Left ventricle myocardium superior (tissue), 1 donor: ENCODE measurements around the gene ASPG. TPM values are rescaled to one million over a fixed set of nuclear protein-coding genes. Genes with fewer than 3 reads are reported as not detected.

Experiments used
- ATAC-seq: fragments of 200-7000 bp; cut with Tn5 transposase; one replicate; pipeline ENCODE4 v1.9.1; 2020; ENCODE audit warnings: mild to moderate bottlenecking, moderate library complexity
- DNase-seq: peaks from one replicate; pipeline ENCODE4 v3.0.0-alpha.2; 2020
- intact Hi-C: fragments of 100-400 bp; cut with micrococcal nuclease; formaldehyde crosslinking; loops from one replicate; pipeline ENCODE4 v1.11.0; 2022
- total RNA-seq: library from RNA; stranded (reverse); fragmentation: NEBNext Ultra II Directional; extraction: Animal tissue kit (Norgen Biotek cat#: 25700); gene quantifications from one replicate; pipeline ENCODE4 v1.2.1, GENCODE V29; 2021
- donor health status: DM: no; HTN: yes; CAD: no; lungs with severe emphysema.

The ASPG gene
- total RNA-seq, 1 donor from 2014 or later = 28.2 TPM

GRCh38 chr14:104140213-104140462, 54.6 kb downstream of the ASPG start:
- intact Hi-C loops = no loop called here
- peak; percentile 31 for DNase-seq
- no peak for ATAC-seq

- DNase-seq (peak; percentile 24), ATAC-seq (no peak)
- intact Hi-C loops = no loop called here
Observed at GRCh38 chr14:104140463-104141331, 55.2 kb downstream of the ASPG start.

DNA sequence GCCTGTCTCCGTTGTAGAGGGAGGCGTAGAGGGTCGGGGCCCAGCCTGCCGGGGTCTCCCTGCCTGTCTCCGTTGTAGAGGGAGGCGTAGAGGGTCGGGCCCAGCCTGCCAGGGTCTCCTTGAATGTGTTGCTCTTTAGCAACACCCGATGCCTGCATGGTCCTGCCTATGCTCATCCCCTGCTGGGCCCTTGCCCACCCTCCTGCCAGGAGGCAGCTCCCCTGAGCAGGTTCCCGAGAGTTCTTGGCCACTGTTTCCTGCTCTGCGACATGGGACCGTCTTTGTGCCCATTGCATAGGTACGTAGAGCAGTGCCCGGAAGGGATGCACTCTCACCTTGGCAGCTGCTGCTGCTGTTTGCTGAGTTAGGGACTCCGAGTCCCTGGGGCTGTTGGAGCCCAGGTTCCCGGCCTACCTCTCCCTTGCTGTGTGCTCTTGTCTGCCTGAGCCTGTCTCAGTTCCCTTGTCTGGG, 56.2 kb downstream of the ASPG start:
- intact Hi-C loops = no loop called here
- DNase-seq (no peak), ATAC-seq (no peak)

GRCh38 chr14:104142136-104142945, 56.8 kb downstream of the ASPG start:
- DNase-seq = peak; percentile 29
- intact Hi-C loops = no loop called here
- ATAC-seq = no peak

DNA sequence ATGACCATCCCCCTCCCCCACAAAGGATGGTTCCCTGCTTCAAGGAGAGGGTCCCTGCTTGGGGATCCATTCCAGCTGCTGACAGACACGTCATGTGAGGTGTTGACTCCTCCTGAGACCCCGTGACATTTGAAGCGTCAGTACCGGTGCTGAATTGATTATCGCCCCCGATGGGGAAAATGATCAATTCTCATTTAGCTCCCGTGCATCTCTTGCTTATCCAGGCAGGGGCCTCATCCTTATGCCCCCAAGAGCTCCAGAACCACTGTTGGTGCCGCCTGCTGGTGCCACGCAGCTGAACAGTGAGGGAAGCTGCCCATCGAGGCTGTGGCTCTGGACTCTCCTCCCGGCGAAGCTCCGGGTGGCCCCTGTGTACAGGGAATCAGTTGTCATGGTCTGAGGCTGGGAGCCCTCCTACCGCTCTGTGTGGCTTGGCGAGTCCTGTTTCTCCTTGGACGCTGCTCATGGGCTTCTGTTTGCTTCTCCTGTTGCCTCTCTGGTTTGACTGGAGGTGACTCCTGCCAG, 57.5 kb downstream of the ASPG start:
- intact Hi-C loops = no loop called here
- DNase-seq = no peak
- no peak for ATAC-seq

DNA sequence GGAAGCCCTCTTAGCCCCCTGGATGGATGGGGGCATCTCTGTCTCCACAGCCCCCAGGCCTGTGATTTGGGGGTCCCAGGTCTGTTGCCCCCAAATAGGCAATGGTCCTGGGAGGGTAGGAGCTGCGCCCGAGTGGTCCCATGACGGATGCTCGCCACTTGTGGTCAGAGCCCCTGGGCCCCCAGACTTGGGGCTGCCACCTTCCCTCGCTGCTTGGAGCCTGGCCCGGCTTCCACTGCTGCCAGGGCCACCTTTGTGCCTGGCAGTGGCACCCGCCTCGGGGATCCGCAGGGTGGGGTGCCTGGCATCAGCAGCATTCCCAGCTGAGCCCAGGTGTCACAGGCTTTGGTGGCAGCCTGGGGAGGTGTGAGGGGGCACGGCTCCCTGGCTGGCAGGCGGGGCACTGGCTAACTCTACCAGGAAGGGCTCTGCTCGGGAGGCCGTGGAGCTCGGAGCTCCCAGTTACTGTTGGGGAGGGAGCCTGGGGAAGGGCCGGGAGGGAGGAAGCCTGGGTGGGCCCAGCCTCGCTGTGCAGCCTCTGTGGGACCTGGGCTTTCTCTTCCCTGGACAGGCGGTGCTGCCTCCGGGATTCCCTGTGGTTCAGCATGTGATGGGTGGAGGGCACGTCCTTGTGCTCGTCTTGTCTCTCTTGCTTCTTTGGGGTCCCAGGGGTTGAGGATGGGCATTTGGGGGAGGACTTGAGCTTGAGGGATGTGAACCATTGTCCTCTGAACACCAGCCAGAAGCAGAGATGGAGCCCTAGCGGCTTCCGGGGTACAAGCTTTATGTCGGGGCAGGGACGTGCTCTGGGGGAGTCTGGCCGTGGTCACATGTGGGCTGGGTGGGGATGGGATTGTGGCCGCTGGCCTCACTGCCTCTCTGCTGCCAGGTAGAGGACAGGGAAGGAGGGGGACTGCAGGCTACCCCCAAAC, 58.3 kb downstream of the ASPG start:
- intact Hi-C loops = no loop called here
- no peak for ATAC-seq
- peak; percentile 26 for DNase-seq

DNA sequence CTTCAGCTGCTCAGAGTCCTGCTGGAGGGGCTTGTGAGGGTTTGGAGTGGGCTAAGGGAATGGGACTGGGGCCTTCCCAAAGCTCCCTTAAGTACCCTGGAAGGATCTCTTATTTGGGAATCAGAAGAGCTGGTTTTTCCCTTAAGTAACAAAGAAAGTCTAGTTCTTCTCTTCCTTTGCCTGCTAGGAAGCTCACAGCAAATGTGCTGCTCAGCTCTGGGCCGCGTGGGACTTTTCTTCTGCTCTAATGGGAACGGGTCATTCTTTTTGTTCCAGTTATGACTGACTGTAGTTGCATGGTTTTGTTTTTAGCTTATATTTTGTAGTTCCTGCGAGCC, 58.9 kb downstream of the ASPG start:
- no peak for DNase-seq
- intact Hi-C loops = no loop called here

DNA sequence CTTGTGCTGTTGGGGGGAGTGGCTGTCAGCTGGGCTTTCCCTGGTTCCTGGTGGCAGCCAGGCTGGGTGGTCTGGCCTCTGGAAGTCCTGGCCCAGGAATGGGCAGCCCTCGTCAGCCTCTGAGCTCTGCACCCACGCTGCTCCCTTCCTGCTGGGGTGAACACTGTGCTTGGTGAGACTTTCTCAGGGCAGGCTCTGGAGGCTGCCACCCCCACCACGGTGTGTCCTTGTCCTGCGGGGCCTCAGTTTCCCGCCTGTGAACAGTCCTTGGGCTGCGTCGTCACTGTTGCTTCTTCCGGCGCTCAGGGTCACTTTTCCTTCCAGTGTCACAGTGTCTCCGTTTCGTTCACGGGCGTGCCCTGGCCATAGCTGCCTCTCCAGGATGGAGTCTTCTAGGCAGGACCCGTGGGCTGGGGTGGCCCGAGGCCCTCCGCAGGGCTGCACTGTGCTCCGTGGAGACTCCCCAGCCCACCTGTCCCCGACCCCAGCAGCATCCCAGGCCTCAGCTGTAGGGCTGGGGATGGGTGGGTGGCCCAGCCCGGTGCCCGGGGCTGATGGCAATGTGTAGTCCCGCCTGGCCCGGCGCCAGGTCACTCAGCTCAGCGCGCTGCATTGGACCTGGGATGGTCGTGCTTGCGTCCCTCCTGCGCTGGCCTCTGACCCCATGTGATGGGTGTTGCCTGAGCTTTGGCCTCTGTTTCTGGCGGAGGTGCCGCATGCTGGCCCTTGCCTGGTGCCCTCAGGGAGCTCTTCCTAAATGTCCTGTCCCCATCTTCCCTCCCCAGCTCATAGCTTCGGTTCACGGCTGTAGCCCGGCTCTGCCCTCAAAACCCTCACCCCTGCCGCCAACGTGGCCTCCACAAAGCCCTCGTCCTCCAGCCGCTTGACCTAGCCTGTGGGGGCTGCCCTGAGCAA, 59.7 kb downstream of the ASPG start:
- ATAC-seq (no peak), DNase-seq (peak; percentile 33)
- intact Hi-C loops = no loop called here

More for the DNA sequence above, 58.9 kb downstream of the ASPG start:
- ATAC-seq = no peak

- no peak for ATAC-seq
- intact Hi-C loops = no loop called here
- DNase-seq = peak; percentile 23
Observed at GRCh38 chr14:104145826-104146601, 60.5 kb downstream of the ASPG start.

DNA sequence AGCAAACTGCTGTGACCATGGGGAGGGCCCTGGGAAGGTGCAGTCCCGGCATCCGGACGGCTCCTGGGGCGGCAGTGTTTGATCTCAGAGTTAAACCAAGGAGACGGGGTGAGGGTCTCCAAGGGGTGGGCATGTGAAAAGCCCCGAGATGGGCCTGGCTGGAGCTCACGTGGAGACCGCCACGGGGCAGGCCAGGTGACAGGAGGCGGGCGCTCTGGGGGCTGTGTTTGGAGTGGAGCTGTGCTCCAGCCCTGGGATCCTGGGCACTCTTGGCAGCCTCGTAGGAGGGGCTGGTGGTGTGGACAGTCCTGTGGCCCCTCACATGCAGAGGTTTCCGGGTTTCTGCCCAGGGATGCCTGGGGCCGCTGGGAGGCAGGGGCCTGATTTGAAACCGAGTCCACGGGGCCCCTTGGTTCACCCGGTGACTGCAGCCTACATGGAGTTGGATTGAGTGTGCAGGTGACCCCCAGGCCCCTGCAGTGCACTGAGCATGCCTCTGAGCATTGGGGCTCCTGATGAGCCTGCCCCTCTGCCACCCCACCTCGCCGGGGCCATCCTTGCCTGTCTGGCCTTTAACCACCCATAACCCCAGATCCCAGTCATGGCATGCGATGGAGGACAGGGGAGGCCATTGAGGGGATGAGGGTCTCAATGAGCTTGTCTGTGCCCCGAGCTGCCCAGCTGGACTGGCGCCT, 61.3 kb downstream of the ASPG start:
- intact Hi-C loops = no loop called here
- DNase-seq (no peak), ATAC-seq (no peak)

- ATAC-seq = no peak
- peak; percentile 38 for DNase-seq
- intact Hi-C loops = no loop called here
Observed at GRCh38 chr14:104147346-104148125, 62.0 kb downstream of the ASPG start.

GRCh38 chr14:104148433-104149277, 63.2 kb downstream of the ASPG start:
- peak; percentile 15 for DNase-seq
- intact Hi-C loops = no loop called here
- ATAC-seq = no peak

DNA sequence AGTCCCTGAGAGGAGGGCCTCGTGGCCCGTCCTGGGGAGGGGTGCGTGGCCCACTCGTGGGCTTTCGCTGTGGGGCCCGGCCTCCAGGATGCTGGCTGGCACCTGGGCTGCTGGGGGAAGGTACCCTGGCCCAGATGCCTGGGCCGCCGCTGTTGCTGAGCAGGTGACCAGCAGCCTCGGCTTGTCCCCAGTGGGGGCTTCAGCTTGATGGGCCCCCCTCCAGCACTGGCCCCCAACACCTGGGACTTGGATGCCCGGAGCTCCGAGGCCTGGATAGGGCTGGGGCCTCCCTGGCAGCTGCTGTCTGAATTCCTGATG, 63.7 kb downstream of the ASPG start:
- peak; percentile 35 for DNase-seq
- no peak for ATAC-seq
- intact Hi-C loops = no loop called here

GRCh38 chr14:104149617-104150135, 64.2 kb downstream of the ASPG start:
- intact Hi-C loops = no loop called here
- DNase-seq (peak; percentile 60), ATAC-seq (peak; percentile 41)
